SK-N-SH (cell line): Measurements from ENCODE around the gene KCNJ15. TPM values are rescaled to one million over a fixed set of nuclear protein-coding genes. Genes with fewer than 3 reads are reported as not detected.

ENCODE experiments used
- CTCF ChIA-PET: fragments of 300-600, 350-600 bp; formaldehyde crosslinking; extraction: SDS; loops from one replicate; lab custom pipeline; 2021; lab: Yijun Ruan, JAX
- POLR2A ChIA-PET: fragments of 350-600 bp; sonication (Branson Sonifier 250); formaldehyde crosslinking; extraction: SDS; loops from one replicate; lab custom pipeline; 2020; ENCODE audit warnings: antibody characterized with exemption, inconsistent platforms; lab: Yijun Ruan, JAX
- DNase-seq: peaks from one replicate; pipeline ENCODE4 v3.0.0; 2012
- H2AFZ ChIP-seq: fragments of 200-600 bp; sonication (generic); 2 replicates; pipeline ENCODE4 v1.8.1; 2016; ENCODE audit warnings: antibody characterized with exemption, mild to moderate bottlenecking, low read depth
- H3F3A ChIP-seq: fragments of 200-600 bp; sonication (generic); replicated peaks from 2 replicates; pipeline ENCODE3; 2016; ENCODE audit warnings: antibody characterized with exemption, mild to moderate bottlenecking; ENCODE audit not compliant: insufficient read depth
- H3K27ac ChIP-seq, 2 experiments: fragments of 200-500 bp in 1 of 2; fragments of 200-600 bp in 1 of 2; sonication (Bioruptor generic) in 1 of 2; sonication (generic), shearing (Covaris generic) in 1 of 2; 2 replicates each; pipeline versions ENCODE4 v1.5.1 to v1.6.1; 2014 to 2016; ENCODE audit warnings: low read depth in 2 of 2, inconsistent platforms in 1 of 2, low read length in 1 of 2, mild to moderate bottlenecking in 1 of 2, mixed read lengths in 1 of 2
- H3K27me3 ChIP-seq: fragments of 200-600 bp; sonication (generic), shearing (Covaris generic); 2 replicates; pipeline ENCODE4 v1.6.1; 2016; ENCODE audit warnings: mixed run types; ENCODE audit not compliant: insufficient read depth
- H3K36me3 ChIP-seq, 2 experiments: fragments of 200-500 bp in 1 of 2; fragments of 200-600 bp in 1 of 2; sonication (Bioruptor generic) in 1 of 2; sonication (generic) in 1 of 2; replicated peaks in 1 of 2; 2 replicates each; pipeline versions ENCODE3 to v1.5.1; 2014 to 2016; ENCODE audit warnings: low read length in 1 of 2, mild to moderate bottlenecking in 1 of 2; ENCODE audit not compliant: insufficient read depth in 2 of 2, control insufficient read depth in 1 of 2
- H3K4me1 ChIP-seq, 2 experiments: fragments of 200-500 bp in 1 of 2; fragments of 200-600 bp in 1 of 2; sonication (Bioruptor generic) in 1 of 2; sonication (generic), shearing (Covaris generic) in 1 of 2; 2 replicates each; pipeline versions ENCODE4 v1.5.1 to v1.6.1; 2014 to 2016; ENCODE audit warnings: low read depth in 1 of 2, low read length in 1 of 2, mixed run types in 1 of 2; ENCODE audit not compliant: insufficient read depth in 2 of 2, control insufficient read depth in 1 of 2
- H3K4me2 ChIP-seq: fragments of 200-600 bp; sonication (generic), shearing (Covaris generic); 2 replicates; pipeline ENCODE4 v1.6.1; 2017; ENCODE audit warnings: mixed run types
- H3K4me3 ChIP-seq, 2 experiments: fragments of 200-500 bp in 1 of 2; fragments of 200-600 bp in 1 of 2; sonication (Bioruptor generic) in 1 of 2; sonication (generic), shearing (Covaris generic) in 1 of 2; 2 replicates each; pipeline versions ENCODE4 v1.5.1 to v1.8.1; 2014 to 2016; ENCODE audit warnings: low read depth in 2 of 2, inconsistent platforms in 1 of 2, low read length in 1 of 2, mild to moderate bottlenecking in 1 of 2, mixed read lengths in 1 of 2, moderate library complexity in 1 of 2
- H3K79me2 ChIP-seq: fragments of 200-600 bp; sonication (generic); 2 replicates; pipeline ENCODE4 v1.8.1; 2017; ENCODE audit warnings: mild to moderate bottlenecking; ENCODE audit not compliant: insufficient read depth
- H3K9ac ChIP-seq: fragments of 200-600 bp; sonication (generic); 2 replicates; pipeline ENCODE4 v1.6.1; 2017; ENCODE audit warnings: mixed run types
- H3K9me2 ChIP-seq: fragments of 200-600 bp; sonication (generic); 2 replicates; pipeline ENCODE4 v1.6.1; 2017; ENCODE audit warnings: mixed run types
- H3K9me3 ChIP-seq: fragments of 200-600 bp; sonication (generic); 2 replicates; pipeline ENCODE4 v1.6.1; 2017; ENCODE audit warnings: mixed run types, mild to moderate bottlenecking, moderate library complexity
- H4K20me1 ChIP-seq: fragments of 200-600 bp; sonication (generic); 2 replicates; pipeline ENCODE4 v1.6.1; 2017; ENCODE audit warnings: mild to moderate bottlenecking, mixed run types; ENCODE audit not compliant: insufficient read depth
- CHD2 ChIP-seq: fragments of 150-350 bp; IDR thresholded peaks from 2 replicates; pipeline ENCODE4 v1.6.1; 2018; ENCODE audit warnings: low read length; ENCODE audit not compliant: partially characterized antibody
- CTCF ChIP-seq: fragments of 200-600 bp; sonication (generic); IDR thresholded peaks from 2 replicates; pipeline ENCODE4 v1.6.1; 2017; ENCODE audit warnings: antibody characterized with exemption, mild to moderate bottlenecking, moderate library complexity
- ELF1 ChIP-seq: IDR thresholded peaks from 2 replicates; pipeline ENCODE4 v1.4.0; 2012
- EZH2phosphoT487 ChIP-seq: fragments of 200-600 bp; sonication (generic); IDR thresholded peaks from 2 replicates; pipeline ENCODE4 v1.6.1; 2017; ENCODE audit warnings: low read depth, mixed run types, mild to moderate bottlenecking, antibody characterized with exemption, moderate library complexity, borderline replicate concordance
- FOSL2 ChIP-seq: IDR thresholded peaks from 2 replicates; pipeline ENCODE4 v1.4.0; 2012; ENCODE audit warnings: low read depth, mild to moderate bottlenecking, moderate library complexity, borderline replicate concordance
- NFIC ChIP-seq: IDR thresholded peaks from 2 replicates; pipeline ENCODE4 v1.4.0; 2012; ENCODE audit warnings: borderline replicate concordance
- RCOR1 ChIP-seq: fragments of 150-350 bp; IDR thresholded peaks from 2 replicates; pipeline ENCODE4 v1.6.1; 2017; ENCODE audit warnings: antibody characterized with exemption, low read length
- RXRA ChIP-seq: IDR thresholded peaks from 2 replicates; pipeline ENCODE4 v1.4.0; 2012; ENCODE audit warnings: low read depth, mild to moderate bottlenecking, borderline replicate concordance
- TEAD4 ChIP-seq: IDR thresholded peaks from 2 replicates; pipeline ENCODE4 v1.4.0; 2012; ENCODE audit warnings: mild to moderate bottlenecking, borderline replicate concordance; ENCODE audit not compliant: insufficient read depth
- YY1 ChIP-seq: IDR thresholded peaks from 2 replicates; pipeline ENCODE4 v1.4.0; 2012; ENCODE audit warnings: low read depth, mild to moderate bottlenecking
- WGBS: methylation state at CpG from one replicate; pipeline ENCODE4 v1.1.6; 2017; ENCODE audit warnings: low lambda C conversion rate; 5-methylcytosine and 5-hydroxymethylcytosine counted together
- polyA plus RNA-seq, 3 experiments: library from polyadenylated mRNA; depleted of rRNA; stranded (reverse); fragments of >200 nt; gene quantifications; 2 replicates each; pipeline ENCODE4 v1.2.3, GENCODE V29; 2012
- TF ChIP-seq, protein P1 (sequence below): IDR thresholded peaks from 2 replicates; pipeline ENCODE4 v1.4.0; 2012; ENCODE audit warnings: low read depth, borderline replicate concordance
- TF ChIP-seq, protein P2 (sequence below): fragments of 150-350 bp; IDR thresholded peaks from 2 replicates; pipeline ENCODE4 v1.6.1; 2017; ENCODE audit warnings: antibody characterized with exemption, low read length, low read depth, borderline replicate concordance
- TF ChIP-seq, protein P3 (sequence below): fragments of 150-350 bp; IDR thresholded peaks from 2 replicates; pipeline ENCODE4 v1.6.1; 2016; ENCODE audit warnings: mild to moderate bottlenecking, low read depth, low read length
- TF ChIP-seq, protein P4 (sequence below): IDR thresholded peaks from 2 replicates; pipeline ENCODE4 v1.4.0; 2012; ENCODE audit warnings: low read depth, borderline replicate concordance

The KCNJ15 gene
- polyA plus RNA-seq, 1 of the 3 experiments (the other 2 are of a cell fraction), result 0.03 TPM

DNA sequence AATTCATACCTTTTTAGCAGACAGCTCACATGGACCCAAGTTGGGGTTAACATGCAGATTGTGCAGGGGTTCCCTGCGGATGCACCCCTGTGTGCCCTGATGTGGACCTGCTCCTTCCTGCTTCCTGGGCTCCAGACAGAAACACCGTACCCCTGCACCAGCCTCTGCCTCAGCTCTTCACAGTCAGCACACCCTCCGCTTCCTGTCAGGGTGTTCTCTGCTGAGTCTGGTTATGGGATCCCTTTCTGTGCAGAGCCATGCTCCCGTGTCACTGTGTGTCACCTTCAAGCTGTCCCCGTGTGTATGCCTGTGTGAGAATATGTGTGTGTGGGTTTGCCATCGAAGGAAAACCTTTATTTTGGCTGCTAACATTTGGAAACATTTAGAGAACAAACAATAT is 48.7 kb upstream of the KCNJ15 start:
- ChIA-PET POLR2A (no interaction called here), CTCF (interaction anchor here (1.4 kb wide), 1 partner anchor 147 kb away, joined by 4 read pairs; no protein-coding TSS in a partner anchor)
- Histone ChIP-seq H3K4me2 (no peak overlapping the region), H3F3A (no peaks in the 10 kb centered on the region), H3K79me2 (no peaks in the 10 kb centered on the region), H3K9me3 (no peaks in the 10 kb centered on the region), H3K9me2 (no peaks in the 10 kb centered on the region), H3K4me1 (no peaks in the 10 kb centered on the region), H3K9ac (no peak overlapping the region), H3K4me3 (no peak overlapping the region), H3K27ac (no peak overlapping the region), H2AFZ (no peak overlapping the region), H3K36me3 (no peaks in the 10 kb centered on the region), H3K27me3 (no peaks in the 10 kb centered on the region; the same call in 1 of the 2 replicates), H4K20me1 (no peaks in the 10 kb centered on the region)
- WGBS, result 26% methylated on average over 6 of the region's 6 CpGs
- no peak for DNase-seq
- no peak for TF ChIP-seq RCOR1
- TF ChIP-seq EZH2phosphoT487, result no peak
- no peak for TF ChIP-seq RXRA
- no peak for TF ChIP-seq ELF1
- no peak for TF ChIP-seq TEAD4

DNA sequence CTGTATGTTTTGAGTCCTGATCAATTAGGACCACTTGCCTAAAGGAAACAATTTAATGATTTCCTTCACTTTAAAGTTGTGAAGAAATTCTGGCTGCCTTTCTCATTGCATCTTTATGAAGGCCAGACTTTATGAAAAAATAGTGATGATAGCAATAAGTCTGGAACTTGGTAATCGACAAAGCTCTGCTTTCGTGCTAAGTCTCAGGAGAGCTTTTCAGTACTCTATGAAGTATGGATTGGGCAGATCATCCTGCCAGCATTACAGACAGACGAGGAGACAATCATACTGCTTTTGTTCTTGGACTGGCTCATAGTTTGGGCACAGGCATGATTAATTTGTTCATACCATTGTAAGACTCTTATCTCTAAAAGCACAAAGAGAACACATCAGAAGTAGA is 45.5 kb upstream of the KCNJ15 start:
- POLR2A ChIA-PET, result no interaction called here
- Histone ChIP-seq H3K4me3 (no peak overlapping the region), H3K9me2 (no peaks in the 10 kb centered on the region)

DNA sequence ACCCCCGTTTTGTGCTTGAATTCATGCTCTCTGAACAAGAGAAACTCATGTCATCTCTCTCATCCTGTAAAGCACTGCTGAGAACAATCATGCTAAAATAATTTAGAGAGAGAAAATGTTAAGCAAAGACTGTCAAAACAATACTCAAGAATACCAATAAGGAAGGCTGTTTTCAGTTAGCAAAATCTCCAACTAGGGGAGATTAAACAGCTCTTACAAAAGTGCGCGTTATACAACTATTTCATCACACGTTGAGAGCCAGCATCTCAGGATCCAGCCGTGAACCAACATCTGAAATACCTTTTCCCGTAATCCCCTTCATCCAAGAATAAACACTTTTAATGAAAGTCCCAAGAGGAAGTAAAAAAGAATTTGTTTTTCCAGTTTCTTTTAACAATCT is 44.1 kb upstream of the KCNJ15 start:
- ChIA-PET POLR2A (no interaction called here), CTCF (interaction anchor here (1.7 kb wide), 1 partner anchor 143 kb away, joined by 6 read pairs; no protein-coding TSS in a partner anchor)
- Histone ChIP-seq H3F3A (no peaks in the 10 kb centered on the region), H3K79me2 (no peaks in the 10 kb centered on the region), H3K36me3 (no peaks in the 10 kb centered on the region), H2AFZ (no peak overlapping the region), H3K27ac (no peak overlapping the region), H3K9me3 (no peaks in the 10 kb centered on the region), H3K9me2 (no peaks in the 10 kb centered on the region), H4K20me1 (no peaks in the 10 kb centered on the region), H3K4me3 (no peak overlapping the region), H3K27me3 (no peaks in the 10 kb centered on the region; the same call in 1 of the 2 replicates), H3K4me1 (no peaks in the 10 kb centered on the region), H3K9ac (no peak overlapping the region), H3K4me2 (no peak overlapping the region)
- WGBS, result 58% methylated on average over 6 of the region's 6 CpGs
- no peak for DNase-seq
- no peak for TF ChIP-seq YY1
- TF ChIP-seq FOSL2, result no peak
- TF ChIP-seq, protein P1, sequence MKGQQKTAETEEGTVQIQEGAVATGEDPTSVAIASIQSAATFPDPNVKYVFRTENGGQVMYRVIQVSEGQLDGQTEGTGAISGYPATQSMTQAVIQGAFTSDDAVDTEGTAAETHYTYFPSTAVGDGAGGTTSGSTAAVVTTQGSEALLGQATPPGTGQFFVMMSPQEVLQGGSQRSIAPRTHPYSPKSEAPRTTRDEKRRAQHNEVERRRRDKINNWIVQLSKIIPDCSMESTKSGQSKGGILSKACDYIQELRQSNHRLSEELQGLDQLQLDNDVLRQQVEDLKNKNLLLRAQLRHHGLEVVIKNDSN, result no peak
- TF ChIP-seq, protein P2, sequence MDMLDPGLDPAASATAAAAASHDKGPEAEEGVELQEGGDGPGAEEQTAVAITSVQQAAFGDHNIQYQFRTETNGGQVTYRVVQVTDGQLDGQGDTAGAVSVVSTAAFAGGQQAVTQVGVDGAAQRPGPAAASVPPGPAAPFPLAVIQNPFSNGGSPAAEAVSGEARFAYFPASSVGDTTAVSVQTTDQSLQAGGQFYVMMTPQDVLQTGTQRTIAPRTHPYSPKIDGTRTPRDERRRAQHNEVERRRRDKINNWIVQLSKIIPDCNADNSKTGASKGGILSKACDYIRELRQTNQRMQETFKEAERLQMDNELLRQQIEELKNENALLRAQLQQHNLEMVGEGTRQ, result no peak
- no peak for TF ChIP-seq CHD2
- TF ChIP-seq, protein P3, sequence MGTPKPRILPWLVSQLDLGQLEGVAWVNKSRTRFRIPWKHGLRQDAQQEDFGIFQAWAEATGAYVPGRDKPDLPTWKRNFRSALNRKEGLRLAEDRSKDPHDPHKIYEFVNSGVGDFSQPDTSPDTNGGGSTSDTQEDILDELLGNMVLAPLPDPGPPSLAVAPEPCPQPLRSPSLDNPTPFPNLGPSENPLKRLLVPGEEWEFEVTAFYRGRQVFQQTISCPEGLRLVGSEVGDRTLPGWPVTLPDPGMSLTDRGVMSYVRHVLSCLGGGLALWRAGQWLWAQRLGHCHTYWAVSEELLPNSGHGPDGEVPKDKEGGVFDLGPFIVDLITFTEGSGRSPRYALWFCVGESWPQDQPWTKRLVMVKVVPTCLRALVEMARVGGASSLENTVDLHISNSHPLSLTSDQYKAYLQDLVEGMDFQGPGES, result no peak
- TF ChIP-seq CTCF, result no peak

More for the DNA sequence above, 45.5 kb upstream of the KCNJ15 start:
- CTCF ChIA-PET, result interaction anchor here (1.1 kb wide), 1 partner anchor 137 kb away, joined by 3 read pairs; no protein-coding TSS in a partner anchor
- H3K9ac ChIP-seq, result no peak overlapping the region
- no peak overlapping the region for H3K4me2 ChIP-seq
- no peaks in the 10 kb centered on the region for H3K4me1 ChIP-seq
- no peaks in the 10 kb centered on the region for H4K20me1 ChIP-seq
- H3F3A ChIP-seq, result no peaks in the 10 kb centered on the region
- no peaks in the 10 kb centered on the region; the same call in 1 of the 2 replicates for H3K27me3 ChIP-seq
- H2AFZ ChIP-seq, result no peak overlapping the region
- no peaks in the 10 kb centered on the region for H3K36me3 ChIP-seq
- TF ChIP-seq EZH2phosphoT487 (no peak), ELF1 (no peak), NFIC (no peak)
- TF ChIP-seq, protein P4, sequence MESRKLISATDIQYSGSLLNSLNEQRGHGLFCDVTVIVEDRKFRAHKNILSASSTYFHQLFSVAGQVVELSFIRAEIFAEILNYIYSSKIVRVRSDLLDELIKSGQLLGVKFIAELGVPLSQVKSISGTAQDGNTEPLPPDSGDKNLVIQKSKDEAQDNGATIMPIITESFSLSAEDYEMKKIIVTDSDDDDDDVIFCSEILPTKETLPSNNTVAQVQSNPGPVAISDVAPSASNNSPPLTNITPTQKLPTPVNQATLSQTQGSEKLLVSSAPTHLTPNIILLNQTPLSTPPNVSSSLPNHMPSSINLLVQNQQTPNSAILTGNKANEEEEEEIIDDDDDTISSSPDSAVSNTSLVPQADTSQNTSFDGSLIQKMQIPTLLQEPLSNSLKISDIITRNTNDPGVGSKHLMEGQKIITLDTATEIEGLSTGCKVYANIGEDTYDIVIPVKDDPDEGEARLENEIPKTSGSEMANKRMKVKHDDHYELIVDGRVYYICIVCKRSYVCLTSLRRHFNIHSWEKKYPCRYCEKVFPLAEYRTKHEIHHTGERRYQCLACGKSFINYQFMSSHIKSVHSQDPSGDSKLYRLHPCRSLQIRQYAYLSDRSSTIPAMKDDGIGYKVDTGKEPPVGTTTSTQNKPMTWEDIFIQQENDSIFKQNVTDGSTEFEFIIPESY, result no peak
- no peaks in the 10 kb centered on the region for H3K79me2 ChIP-seq
- 49% methylated on average over 3 of the region's 3 CpGs for WGBS
- DNase-seq, result no peak
- H3K9me3 ChIP-seq, result no peaks in the 10 kb centered on the region
- no peak overlapping the region for H3K27ac ChIP-seq
